Liver (tissue), 9 donors: Measurements from ENCODE around the gene DISP3. TPM values are rescaled to one million over a fixed set of nuclear protein-coding genes. Genes with fewer than 3 reads are reported as not detected.

ENCODE experiments used
- DNase-seq: peaks from one replicate; pipeline ENCODE4 v3.0.0-alpha.2; 2017; ENCODE audit warnings: low spot score
- H3K27ac ChIP-seq, 2 donors: one replicate each; pipeline ENCODE4 v1.7.0; 2013; ENCODE audit warnings: inconsistent platforms in 2 of 2, low read length in 2 of 2, control low read depth in 1 of 2, low read depth in 1 of 2, mild to moderate bottlenecking in 1 of 2
- H3K27me3 ChIP-seq, 4 donors: one replicate each; pipeline versions ENCODE4 v1.6.1 to v1.7.0; 2013; ENCODE audit warnings: low read length in 3 of 4, inconsistent platforms in 1 of 4, mild to moderate bottlenecking in 1 of 4, moderate library complexity in 1 of 4; ENCODE audit not compliant: control insufficient read depth in 4 of 4, insufficient read depth in 4 of 4
- H3K36me3 ChIP-seq, 4 donors: one replicate each; pipeline versions ENCODE4 v1.6.1 to v1.7.0; 2013; ENCODE audit warnings: low read length in 3 of 4, mild to moderate bottlenecking in 3 of 4, low read depth in 1 of 4, moderate library complexity in 1 of 4; ENCODE audit not compliant: control insufficient read depth in 4 of 4, insufficient read depth in 3 of 4
- H3K4me1 ChIP-seq, 4 donors: one replicate each; pipeline versions ENCODE4 v1.6.1 to v1.7.0; 2013; ENCODE audit warnings: low read length in 3 of 4, mild to moderate bottlenecking in 3 of 4, moderate library complexity in 1 of 4; ENCODE audit not compliant: control insufficient read depth in 4 of 4, insufficient read depth in 4 of 4
- H3K4me3 ChIP-seq, 3 donors: one replicate each; pipeline versions ENCODE4 v1.6.1 to v1.7.0; 2013; ENCODE audit warnings: low read length in 3 of 3, control low read depth in 1 of 3, low read depth in 1 of 3, mild to moderate bottlenecking in 1 of 3
- H3K9ac ChIP-seq, 2 donors: one replicate each; pipeline ENCODE4 v1.7.0; 2013; ENCODE audit warnings: low read length in 2 of 2, mild to moderate bottlenecking in 2 of 2, moderate library complexity in 2 of 2, control low read depth in 1 of 2, low read depth in 1 of 2
- H3K9me3 ChIP-seq, 4 donors: one replicate each; pipeline versions ENCODE4 v1.6.1 to v1.7.0; 2013; ENCODE audit warnings: low read length in 3 of 4; ENCODE audit not compliant: control insufficient read depth in 4 of 4
- FOXA1 ChIP-seq: IDR thresholded peaks from 2 replicates; pipeline ENCODE4 v1.6.1; 2016; ENCODE audit warnings: antibody characterized with exemption
- GABPA ChIP-seq, 2 donors: IDR thresholded peaks in 1 of 2; conservative IDR thresholded peaks in 1 of 2; 2 replicates each; pipeline ENCODE4 v1.6.1; 2016; ENCODE audit warnings: antibody characterized with exemption in 2 of 2, mild to moderate bottlenecking in 1 of 2, moderate library complexity in 1 of 2
- HNF4A ChIP-seq, 2 donors: conservative IDR thresholded peaks; 2 replicates each; pipeline ENCODE4 v1.6.1; 2016; ENCODE audit warnings: antibody characterized with exemption in 2 of 2, mild to moderate bottlenecking in 2 of 2
- HNF4G ChIP-seq: IDR thresholded peaks from 2 replicates; pipeline ENCODE4 v1.6.1; 2016; ENCODE audit warnings: antibody characterized with exemption
- NR2F2 ChIP-seq: IDR thresholded peaks from 2 replicates; pipeline ENCODE4 v1.6.1; 2016; ENCODE audit warnings: antibody characterized with exemption
- RXRA ChIP-seq, 2 donors: IDR thresholded peaks; 2 replicates each; pipeline ENCODE4 v1.6.1; 2017 to 2018; ENCODE audit warnings: antibody characterized with exemption in 2 of 2, mild to moderate bottlenecking in 1 of 2
- SP1 ChIP-seq: IDR thresholded peaks from 2 replicates; pipeline ENCODE4 v1.6.1; 2018; ENCODE audit warnings: antibody characterized with exemption, mild to moderate bottlenecking
- TAF1 ChIP-seq: conservative IDR thresholded peaks from 2 replicates; pipeline ENCODE4 v1.6.1; 2016; ENCODE audit warnings: antibody characterized with exemption, mild to moderate bottlenecking
- YY1 ChIP-seq: IDR thresholded peaks from 2 replicates; pipeline ENCODE4 v1.6.1; 2016; ENCODE audit warnings: antibody characterized with exemption, mild to moderate bottlenecking
- ZBTB33 ChIP-seq: IDR thresholded peaks from 2 replicates; pipeline ENCODE4 v1.6.1; 2016; ENCODE audit warnings: antibody characterized with exemption
- WGBS: extraction: QIAGEN DNeasy Blood & Tissue Kit; methylation state at CpG from one replicate; pipeline ENCODE4 v1.1.7; 2013; 5-methylcytosine and 5-hydroxymethylcytosine counted together
- polyA plus RNA-seq, 2 donors: library from polyadenylated mRNA; stranded (reverse) in 1 of 2; unstranded in 1 of 2; fragments of 200-250 nt in 1 of 2; fragments of >200 nt in 1 of 2; fragmentation: Nextera tagmentation in 1 of 2; extraction: Ambion mirVana in 1 of 2; gene quantifications; one replicate each; pipeline versions ENCODE4 v1.2.1 to v1.2.3, GENCODE V29; 2013 to 2015
- total RNA-seq, 2 donors: library from RNA; depleted of rRNA; stranded (reverse); fragments of >200 nt; gene quantifications; one replicate each; pipeline ENCODE4 v1.2.3, GENCODE V29; 2014
- TF ChIP-seq, protein P1 (sequence below): fragments of 150-350 bp; IDR thresholded peaks from 2 replicates; pipeline ENCODE4 v1.5.1; 2017; ENCODE audit warnings: improper control_type of control experiment, low read depth, low read length; ENCODE audit not compliant: missing input control
- TF ChIP-seq, protein P2 (sequence below): IDR thresholded peaks from 2 replicates; pipeline ENCODE4 v1.6.1; 2016; ENCODE audit warnings: antibody characterized with exemption
- TF ChIP-seq, protein P3 (sequence below): IDR thresholded peaks from 2 replicates; pipeline ENCODE4 v1.6.1; 2016; ENCODE audit warnings: antibody characterized with exemption, mild to moderate bottlenecking
- TF ChIP-seq, protein P4 (sequence below): IDR thresholded peaks from 2 replicates; pipeline ENCODE4 v1.6.1; 2016; ENCODE audit warnings: antibody characterized with exemption
- donor health status: healthy.
- donor health status: healthy.
- donor health status: healthy.
- donor health status: healthy.
- donor health status: healthy.

Gene DISP3
- total and polyA plus RNA-seq, 4 donors: 0.02 to 0.08 TPM; not detected in 2

- H3K27me3 ChIP-seq: peaks cover 0 to 12% (median 6%) of the 10 kb centered on the region in 4 donors
Measured at GRCh38 chr1:11558871-11559590, 80.1 kb downstream of the DISP3 start.

More at GRCh38 chr1:11558871-11559590, 80.1 kb downstream of the DISP3 start:
- 50% methylated on average over 7 of the region's 7 CpGs for WGBS
- Histone ChIP-seq H3K9ac (no peak overlapping the region), H3K9me3 (no peaks in the 10 kb centered on the region), H3K4me1 (no peaks in the 10 kb centered on the region), H3K4me3 (no peak overlapping the region), H3K36me3 (no peaks in the 10 kb centered on the region), H3K27ac (no peak overlapping the region)
- no peak for TF ChIP-seq ZBTB33
- TF ChIP-seq, protein P1, sequence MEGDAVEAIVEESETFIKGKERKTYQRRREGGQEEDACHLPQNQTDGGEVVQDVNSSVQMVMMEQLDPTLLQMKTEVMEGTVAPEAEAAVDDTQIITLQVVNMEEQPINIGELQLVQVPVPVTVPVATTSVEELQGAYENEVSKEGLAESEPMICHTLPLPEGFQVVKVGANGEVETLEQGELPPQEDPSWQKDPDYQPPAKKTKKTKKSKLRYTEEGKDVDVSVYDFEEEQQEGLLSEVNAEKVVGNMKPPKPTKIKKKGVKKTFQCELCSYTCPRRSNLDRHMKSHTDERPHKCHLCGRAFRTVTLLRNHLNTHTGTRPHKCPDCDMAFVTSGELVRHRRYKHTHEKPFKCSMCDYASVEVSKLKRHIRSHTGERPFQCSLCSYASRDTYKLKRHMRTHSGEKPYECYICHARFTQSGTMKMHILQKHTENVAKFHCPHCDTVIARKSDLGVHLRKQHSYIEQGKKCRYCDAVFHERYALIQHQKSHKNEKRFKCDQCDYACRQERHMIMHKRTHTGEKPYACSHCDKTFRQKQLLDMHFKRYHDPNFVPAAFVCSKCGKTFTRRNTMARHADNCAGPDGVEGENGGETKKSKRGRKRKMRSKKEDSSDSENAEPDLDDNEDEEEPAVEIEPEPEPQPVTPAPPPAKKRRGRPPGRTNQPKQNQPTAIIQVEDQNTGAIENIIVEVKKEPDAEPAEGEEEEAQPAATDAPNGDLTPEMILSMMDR: no peak
- TF ChIP-seq GABPA (IDR thresholded peaks at IDR 0.05 in 1 of 2, conservative IDR thresholded peaks at IDR 0.05 in 1 of 2): no peak
- TF ChIP-seq YY1: no peak
- TF ChIP-seq NR2F2: no peak
- TF ChIP-seq TAF1: no peak
- TF ChIP-seq SP1: no peak
- no peak for TF ChIP-seq HNF4A (conservative IDR thresholded peaks at IDR 0.05)
- TF ChIP-seq, protein P2, sequence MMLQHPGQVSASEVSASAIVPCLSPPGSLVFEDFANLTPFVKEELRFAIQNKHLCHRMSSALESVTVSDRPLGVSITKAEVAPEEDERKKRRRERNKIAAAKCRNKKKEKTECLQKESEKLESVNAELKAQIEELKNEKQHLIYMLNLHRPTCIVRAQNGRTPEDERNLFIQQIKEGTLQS: no peak
- TF ChIP-seq RXRA (IDR thresholded peaks at IDR 0.05): no peak
- TF ChIP-seq, protein P3, sequence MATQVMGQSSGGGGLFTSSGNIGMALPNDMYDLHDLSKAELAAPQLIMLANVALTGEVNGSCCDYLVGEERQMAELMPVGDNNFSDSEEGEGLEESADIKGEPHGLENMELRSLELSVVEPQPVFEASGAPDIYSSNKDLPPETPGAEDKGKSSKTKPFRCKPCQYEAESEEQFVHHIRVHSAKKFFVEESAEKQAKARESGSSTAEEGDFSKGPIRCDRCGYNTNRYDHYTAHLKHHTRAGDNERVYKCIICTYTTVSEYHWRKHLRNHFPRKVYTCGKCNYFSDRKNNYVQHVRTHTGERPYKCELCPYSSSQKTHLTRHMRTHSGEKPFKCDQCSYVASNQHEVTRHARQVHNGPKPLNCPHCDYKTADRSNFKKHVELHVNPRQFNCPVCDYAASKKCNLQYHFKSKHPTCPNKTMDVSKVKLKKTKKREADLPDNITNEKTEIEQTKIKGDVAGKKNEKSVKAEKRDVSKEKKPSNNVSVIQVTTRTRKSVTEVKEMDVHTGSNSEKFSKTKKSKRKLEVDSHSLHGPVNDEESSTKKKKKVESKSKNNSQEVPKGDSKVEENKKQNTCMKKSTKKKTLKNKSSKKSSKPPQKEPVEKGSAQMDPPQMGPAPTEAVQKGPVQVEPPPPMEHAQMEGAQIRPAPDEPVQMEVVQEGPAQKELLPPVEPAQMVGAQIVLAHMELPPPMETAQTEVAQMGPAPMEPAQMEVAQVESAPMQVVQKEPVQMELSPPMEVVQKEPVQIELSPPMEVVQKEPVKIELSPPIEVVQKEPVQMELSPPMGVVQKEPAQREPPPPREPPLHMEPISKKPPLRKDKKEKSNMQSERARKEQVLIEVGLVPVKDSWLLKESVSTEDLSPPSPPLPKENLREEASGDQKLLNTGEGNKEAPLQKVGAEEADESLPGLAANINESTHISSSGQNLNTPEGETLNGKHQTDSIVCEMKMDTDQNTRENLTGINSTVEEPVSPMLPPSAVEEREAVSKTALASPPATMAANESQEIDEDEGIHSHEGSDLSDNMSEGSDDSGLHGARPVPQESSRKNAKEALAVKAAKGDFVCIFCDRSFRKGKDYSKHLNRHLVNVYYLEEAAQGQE: no peak
- TF ChIP-seq, protein P4, sequence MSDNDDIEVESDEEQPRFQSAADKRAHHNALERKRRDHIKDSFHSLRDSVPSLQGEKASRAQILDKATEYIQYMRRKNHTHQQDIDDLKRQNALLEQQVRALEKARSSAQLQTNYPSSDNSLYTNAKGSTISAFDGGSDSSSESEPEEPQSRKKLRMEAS: no peak
- TF ChIP-seq FOXA1: no peak
- TF ChIP-seq HNF4G: no peak
- no peak for DNase-seq
